C4-2B (cell line): ENCODE data around the gene LTBP4.

ENCODE experiments used
- CTCF ChIP-seq: fragments of 450-650 bp; conservative IDR thresholded peaks from 2 replicates; pipeline ENCODE4 v1.5.1; 2017; ENCODE audit warnings: mild to moderate bottlenecking
- ZFX ChIP-seq: fragments of 450-650 bp; IDR thresholded peaks from 2 replicates; pipeline ENCODE4 v1.6.1; 2017

DNA sequence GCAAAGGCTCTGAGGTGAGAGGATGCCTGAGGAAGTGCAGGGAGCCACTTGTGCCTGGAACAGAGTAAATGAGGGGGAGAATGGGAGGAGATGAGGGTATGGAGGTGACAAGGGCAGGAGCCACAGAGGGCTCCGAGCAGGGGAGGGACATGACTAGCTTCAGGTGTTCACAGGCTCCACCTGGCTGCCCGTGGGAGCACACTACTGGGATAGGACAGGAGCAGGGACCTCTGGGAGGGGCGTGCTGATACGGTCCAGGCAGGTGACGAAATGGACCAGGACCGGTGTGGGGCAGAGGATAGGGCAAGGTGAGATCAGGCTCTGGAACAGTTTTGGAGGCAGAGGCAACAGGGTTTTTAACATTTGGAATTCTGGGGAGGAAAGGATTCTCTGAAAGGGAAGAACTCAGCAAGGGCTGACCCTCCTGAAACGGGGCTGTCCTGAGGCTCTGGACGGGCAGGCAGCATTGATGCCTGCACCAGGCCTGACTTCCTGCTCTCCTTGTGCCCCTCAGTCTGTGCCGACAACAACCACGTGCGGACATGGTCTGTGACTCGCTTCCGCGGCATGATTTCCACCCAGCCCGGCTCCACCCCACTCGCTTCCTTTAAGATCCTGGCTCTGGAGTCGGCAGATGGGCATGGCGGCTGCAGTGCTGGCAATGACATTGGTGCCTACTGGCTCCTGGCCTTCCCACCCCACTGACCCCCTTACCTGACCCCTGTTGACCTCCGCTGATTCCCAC, 12.9 kb upstream of the LTBP4 start:
- TF ChIP-seq CTCF (no peak), ZFX (no peak)
